ENCODE results near the gene NPM1.

The NPM1 gene

DNA sequence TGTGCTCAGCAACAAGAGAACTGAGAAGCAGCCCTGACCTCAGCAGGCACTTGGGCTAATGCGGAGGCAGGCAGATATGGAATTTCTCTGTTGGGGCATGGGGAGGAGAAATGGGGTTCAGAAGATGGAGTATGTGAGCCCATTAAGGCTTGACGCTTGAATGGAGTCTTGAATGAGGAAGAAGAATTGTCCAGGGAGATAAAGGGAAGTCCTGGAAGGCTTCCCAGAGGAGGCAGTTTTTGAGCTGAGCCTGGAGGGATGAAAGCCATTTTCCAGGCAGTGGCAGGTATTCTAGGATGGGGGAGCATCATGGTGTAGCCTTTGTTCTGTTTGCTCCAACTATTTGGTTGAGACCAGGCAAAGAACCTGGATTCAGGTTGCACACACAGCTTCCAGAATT is 66.3 kb downstream of the NPM1 start:
- DNase-seq, result no peak

DNA sequence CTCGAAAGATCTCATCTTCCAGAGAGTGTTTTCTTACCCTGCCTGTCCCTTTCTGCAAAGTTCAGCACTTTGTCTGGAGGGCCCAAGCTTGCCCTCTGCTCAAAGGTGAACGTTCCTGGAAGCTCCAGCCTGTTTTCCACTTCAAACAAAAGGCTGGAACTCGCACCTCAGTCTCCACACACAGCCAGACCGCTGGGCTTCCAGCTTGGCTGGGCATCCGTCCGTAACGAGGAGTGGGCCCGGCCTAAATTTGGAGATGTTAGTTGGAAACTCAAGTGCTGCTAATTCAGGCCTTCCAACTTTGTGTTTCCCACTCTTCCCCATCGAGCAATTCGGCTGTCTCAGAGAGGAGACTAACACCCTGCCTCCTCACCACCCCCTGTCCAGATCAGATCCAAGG is 66.9 kb downstream of the NPM1 start:
- DNase-seq, result no peak

DNA sequence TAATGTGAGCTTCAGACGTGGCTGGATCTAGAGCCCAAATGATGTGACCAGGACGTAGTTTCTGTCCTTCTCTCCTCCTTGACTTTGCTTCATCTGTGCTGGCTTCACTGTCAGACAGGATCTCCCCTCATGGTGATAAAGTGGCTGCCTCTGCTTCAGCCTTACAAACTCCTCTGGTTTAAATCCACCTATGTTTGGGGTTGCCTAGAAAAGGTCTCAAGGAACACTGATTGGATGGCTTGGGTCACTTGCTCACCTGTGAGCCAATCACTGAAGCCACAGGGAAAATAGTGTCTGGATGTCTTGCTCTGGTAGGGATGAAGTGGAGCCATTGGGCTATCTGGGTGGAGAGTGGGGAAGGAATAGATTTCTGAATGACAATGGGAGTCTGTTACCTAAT is 67.9 kb downstream of the NPM1 start:
- DNase-seq, result no peak

DNA sequence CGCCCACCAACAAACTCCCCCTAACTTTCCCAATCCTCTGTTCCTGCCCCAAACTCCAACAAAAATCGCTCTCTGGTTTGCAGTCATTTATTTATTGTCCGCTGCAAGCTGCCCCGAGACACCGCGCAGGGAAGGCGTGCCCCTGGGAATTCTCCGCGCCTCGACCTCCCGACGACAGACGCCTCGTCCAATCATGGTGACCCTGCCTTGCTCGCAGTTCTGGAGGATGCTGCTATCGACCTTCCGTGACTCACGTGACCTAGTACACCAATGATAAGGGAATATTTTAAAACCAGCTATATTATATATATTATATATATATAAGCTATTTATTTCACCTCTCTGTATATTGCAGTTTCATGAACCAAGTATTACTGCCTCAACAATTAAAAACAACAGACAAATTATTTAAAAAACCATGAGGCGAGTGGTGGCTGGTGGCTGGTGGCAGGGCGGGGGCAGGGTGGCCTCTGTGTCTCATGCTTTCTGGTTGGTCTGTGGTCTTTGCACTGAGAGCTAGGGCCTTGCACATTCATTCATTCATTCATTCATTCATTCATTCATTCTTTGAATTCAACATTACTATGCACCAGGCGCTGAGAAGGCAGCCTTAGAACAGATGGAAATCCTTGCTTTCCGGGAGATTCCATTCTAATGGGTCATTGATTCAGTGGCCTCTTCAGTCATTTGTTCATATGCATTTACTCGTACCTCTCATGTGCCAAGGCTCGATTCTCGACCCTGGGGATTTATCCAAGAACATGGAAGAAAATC is 69.7 kb downstream of the NPM1 start:
- DNase-seq, result no peak

DNA sequence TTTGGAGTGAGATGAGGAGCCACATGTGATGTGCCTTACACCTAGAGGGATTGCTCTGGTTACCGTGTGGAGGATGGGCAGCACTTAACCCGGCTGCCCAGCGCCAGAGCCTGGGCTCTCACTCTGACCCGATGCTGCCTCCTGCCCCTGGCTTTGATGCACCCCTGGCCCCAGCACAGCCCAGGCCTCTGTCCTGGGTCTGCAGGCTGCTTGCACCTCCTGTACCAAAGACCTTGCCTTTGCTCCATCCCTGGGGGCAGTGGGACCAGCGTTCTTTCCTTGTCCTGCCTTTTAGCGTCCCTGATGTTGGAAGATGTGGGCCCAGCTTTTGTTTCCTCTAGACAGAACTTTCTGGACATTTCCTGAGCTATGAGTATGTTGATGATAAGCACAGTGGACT is 72.2 kb downstream of the NPM1 start:
- no peak for DNase-seq

Measured in activated effector memory CD4-positive, alpha-beta T cell treated with anti-CD3 and anti-CD28 coated beads, Interleukin-2, amount 50 U/mL, for 16 hours (primary cell).